IPS-NIHi7 (cell line): Measurements from ENCODE around the gene ERCC4.
"Not testable (repeated sequence)": the region's sequence is repeated elsewhere in the genome, so short reads cannot be mapped to it uniquely, and the experiment has no call there.

Experiments used
- DNase-seq: peaks from one replicate; pipeline ENCODE4 v3.0.0; 2012; ENCODE audit warnings: mixed read lengths; ENCODE audit errors: extremely low spot score

Gene ERCC4

GRCh38 chr16:13919683-13920509 lies at the start of gene ERCC4:
Gene ERCC4 (plus strand): TSS chr16:13920154. CDS start chr16:13920166, 12 bp downstream.
- DNase-seq: peak; percentile 99

- peak; percentile 74 for DNase-seq
These were observed 46.0 kb upstream of the ERCC4 start for GRCh38 chr16:13873835-13874438.

- no peak for DNase-seq
These were observed 44.2 kb upstream of the ERCC4 start for GRCh38 chr16:13875614-13876284.

GRCh38 chr16:13883276-13883675 lies 36.7 kb upstream of the ERCC4 start:
- no peak for DNase-seq

GRCh38 chr16:13883881-13884280 lies 36.1 kb upstream of the ERCC4 start:
- no peak for DNase-seq

- DNase-seq: no peak
These were observed 34.3 kb upstream of the ERCC4 start for GRCh38 chr16:13885700-13886099.

GRCh38 chr16:13886608-13887007 lies 33.3 kb upstream of the ERCC4 start:
- no peak for DNase-seq

GRCh38 chr16:13889323-13889722 lies 30.6 kb upstream of the ERCC4 start:
- not testable (repeated sequence) for DNase-seq

GRCh38 chr16:13892301-13892700 lies 27.7 kb upstream of the ERCC4 start:
- DNase-seq: no peak

GRCh38 chr16:13895516-13895915 lies 24.4 kb upstream of the ERCC4 start:
- DNase-seq: no peak

- DNase-seq: no peak
These were observed 23.3 kb upstream of the ERCC4 start for GRCh38 chr16:13896543-13897182.

- DNase-seq: no peak
These were observed 22.1 kb upstream of the ERCC4 start for GRCh38 chr16:13897806-13898205.

- no peak for DNase-seq
These were observed 21.7 kb upstream of the ERCC4 start for GRCh38 chr16:13898233-13898632.

- no peak for DNase-seq
These were observed 17.9 kb upstream of the ERCC4 start for GRCh38 chr16:13902052-13902451.

GRCh38 chr16:13902677-13903076 lies 17.3 kb upstream of the ERCC4 start:
- DNase-seq: no peak

GRCh38 chr16:13904179-13904691 lies 15.7 kb upstream of the ERCC4 start:
- DNase-seq: no peak

GRCh38 chr16:13904822-13905221 lies 15.1 kb upstream of the ERCC4 start:
- not testable (repeated sequence) for DNase-seq

GRCh38 chr16:13906168-13907089 lies 13.5 kb upstream of the ERCC4 start:
- no peak for DNase-seq

- DNase-seq: no peak
These were observed 12.5 kb upstream of the ERCC4 start for GRCh38 chr16:13907431-13907830.

GRCh38 chr16:13909069-13909468 lies 10.9 kb upstream of the ERCC4 start:
- no peak for DNase-seq

GRCh38 chr16:13909872-13910303 lies 10.1 kb upstream of the ERCC4 start:
- no peak for DNase-seq
